Mesenteric fat pad (tissue), 1 donor: Measurements from ENCODE around the gene ADARB1. TPM values are rescaled to one million over a fixed set of nuclear protein-coding genes. Genes with fewer than 3 reads are reported as not detected.

Experiments used
- DNase-seq: peaks from one replicate; pipeline ENCODE4 v3.0.0-alpha.2; 2020; ENCODE audit warnings: low spot score
- total RNA-seq: library from RNA; stranded (reverse); fragmentation: NEBNext Ultra II Directional; extraction: Animal tissue kit (Norgen Biotek cat#: 25700); gene quantifications from one replicate; pipeline ENCODE4 v1.2.1, GENCODE V29; 2021
- donor health status: DM: yes; HTN: yes; CAD: no.

Gene ADARB1
- total RNA-seq, 1 donor from 2014 or later, result 39.6 TPM

- DNase-seq, result no peak
These were observed 17.4 kb downstream of the ADARB1 start for GRCh38 chr21:45091550-45092322.

GRCh38 chr21:45093035-45093532 is 18.7 kb downstream of the ADARB1 start:
- no peak for DNase-seq

DNA sequence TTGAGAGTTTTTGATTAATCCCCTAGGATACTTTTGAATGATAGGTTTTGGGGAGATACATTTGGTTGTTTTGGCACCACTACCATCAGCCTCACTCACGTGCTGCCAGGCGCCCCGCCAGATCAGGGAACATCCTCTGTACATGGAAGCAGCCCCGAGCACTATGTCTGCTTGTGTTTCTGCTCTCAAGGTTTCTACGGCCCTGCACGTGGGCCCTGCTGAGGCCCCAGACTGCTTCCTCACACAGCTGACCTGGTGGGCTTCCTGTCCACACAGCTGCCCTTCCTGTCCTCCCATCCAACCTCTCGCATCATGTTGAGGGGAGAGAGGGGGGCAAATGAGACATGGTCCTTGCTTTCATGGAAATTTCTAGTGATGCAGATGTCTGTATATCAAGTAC is 20.0 kb downstream of the ADARB1 start:
- DNase-seq, result no peak

GRCh38 chr21:45095505-45095904 is 21.1 kb downstream of the ADARB1 start:
- no peak for DNase-seq

- DNase-seq, result no peak
These were observed 21.8 kb downstream of the ADARB1 start for GRCh38 chr21:45096217-45096616.

DNA sequence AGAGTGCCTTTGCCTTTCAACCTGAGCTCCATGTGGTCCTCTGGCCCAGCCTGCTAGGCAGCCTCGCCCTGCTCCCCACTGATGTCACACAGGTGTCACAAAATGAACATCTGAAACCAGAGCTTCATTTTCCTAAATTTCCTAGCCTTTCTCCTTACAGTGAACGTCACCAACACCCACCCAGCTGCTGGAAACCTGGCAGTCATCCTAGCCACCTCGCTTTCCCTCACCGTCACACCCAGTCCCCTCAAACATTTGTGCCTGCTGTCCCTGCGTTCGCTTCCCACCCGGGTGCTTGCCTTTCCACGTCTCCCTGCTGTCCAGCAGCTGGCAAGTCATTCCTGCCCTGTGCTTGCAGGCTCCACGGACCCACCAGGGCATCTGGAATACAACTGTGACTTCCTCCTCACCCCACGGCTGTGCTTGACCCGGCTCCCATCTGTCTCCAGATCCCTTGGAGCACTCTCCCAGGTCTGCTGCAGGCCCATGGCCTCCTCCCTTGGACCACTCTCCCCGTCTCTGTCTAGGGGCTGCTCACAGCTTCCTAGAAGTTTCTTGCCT is 23.5 kb downstream of the ADARB1 start:
- no peak for DNase-seq

- no peak for DNase-seq
These were observed 24.5 kb downstream of the ADARB1 start for GRCh38 chr21:45098867-45099266.

- no peak for DNase-seq
These were observed 25.2 kb downstream of the ADARB1 start for GRCh38 chr21:45099571-45099970.

- no peak for DNase-seq
These were observed 26.5 kb downstream of the ADARB1 start for GRCh38 chr21:45100866-45101265.

DNA sequence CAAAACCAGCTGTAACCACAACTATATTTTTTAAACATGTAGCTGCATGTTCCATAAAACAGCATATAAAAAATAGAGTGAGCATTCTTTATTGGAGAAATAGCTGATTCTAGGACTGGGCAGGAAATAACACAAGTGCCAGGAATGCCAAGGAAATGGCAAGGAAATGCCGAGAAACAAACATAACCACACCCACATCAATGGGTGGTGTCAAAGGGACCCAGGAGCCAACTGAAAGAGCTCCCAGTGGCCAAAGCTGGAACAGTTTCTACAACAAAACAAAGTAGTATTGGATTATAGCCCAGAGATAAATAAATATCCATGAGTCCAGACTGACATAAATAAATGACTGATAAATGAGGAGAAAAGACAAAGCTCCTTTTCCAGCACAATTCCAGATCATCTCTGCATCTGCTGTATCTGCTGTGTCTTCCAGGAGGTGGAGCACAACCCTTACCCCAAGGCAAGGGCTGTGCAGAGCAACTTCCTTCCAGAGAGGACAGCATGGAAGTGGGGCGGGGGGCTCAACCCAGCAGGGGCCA is 28.1 kb downstream of the ADARB1 start:
- DNase-seq, result no peak

GRCh38 chr21:45103971-45104520 is 29.7 kb downstream of the ADARB1 start:
- no peak for DNase-seq

DNA sequence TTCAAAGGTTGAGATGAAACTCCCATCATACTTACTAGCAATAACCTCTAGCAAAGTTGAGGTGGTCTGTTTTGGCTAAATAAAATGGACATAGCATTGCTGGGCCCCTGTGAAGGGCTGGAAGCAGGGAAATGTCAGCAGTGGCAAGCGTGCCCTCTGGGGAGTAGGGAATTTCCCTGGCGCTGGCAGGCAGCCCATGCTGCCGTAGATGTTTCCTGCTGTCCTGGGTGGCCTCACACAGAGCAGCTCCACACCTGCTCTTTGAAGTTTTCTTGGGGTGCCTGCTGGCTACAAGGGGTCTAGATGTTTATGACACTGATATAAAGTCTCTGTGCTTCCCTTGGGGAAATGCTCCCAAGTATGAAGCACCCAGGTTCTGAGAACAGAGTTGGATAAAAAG is 30.2 kb downstream of the ADARB1 start:
- DNase-seq, result no peak

DNA sequence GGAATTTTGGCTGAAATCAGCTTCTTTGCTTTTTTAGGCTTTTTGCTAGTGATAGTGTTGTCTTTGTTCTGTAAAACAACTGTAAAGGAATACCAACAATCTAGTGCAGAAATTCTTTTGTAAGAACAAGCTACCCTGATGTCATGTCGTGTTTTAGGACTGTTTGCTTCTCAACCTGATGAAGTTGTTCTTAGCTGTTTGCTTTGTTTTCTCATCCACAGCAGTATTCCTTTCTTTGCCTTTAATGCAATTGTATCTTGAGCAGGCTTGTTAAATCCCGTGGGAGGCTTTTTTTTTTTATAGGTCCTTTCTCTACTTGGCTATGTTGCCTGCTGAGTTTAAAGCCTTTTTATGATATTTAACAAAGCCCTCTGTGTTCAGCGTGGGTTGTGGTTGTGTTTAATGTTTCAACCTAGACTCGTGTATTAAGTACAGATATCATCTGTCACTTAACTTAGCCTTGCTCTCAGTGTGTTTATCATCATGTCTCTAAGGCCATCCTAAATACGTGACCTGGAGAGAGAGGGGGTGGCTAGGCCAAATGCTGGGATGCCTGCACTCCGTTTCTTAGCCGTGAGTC is 31.6 kb downstream of the ADARB1 start:
- no peak for DNase-seq

DNA sequence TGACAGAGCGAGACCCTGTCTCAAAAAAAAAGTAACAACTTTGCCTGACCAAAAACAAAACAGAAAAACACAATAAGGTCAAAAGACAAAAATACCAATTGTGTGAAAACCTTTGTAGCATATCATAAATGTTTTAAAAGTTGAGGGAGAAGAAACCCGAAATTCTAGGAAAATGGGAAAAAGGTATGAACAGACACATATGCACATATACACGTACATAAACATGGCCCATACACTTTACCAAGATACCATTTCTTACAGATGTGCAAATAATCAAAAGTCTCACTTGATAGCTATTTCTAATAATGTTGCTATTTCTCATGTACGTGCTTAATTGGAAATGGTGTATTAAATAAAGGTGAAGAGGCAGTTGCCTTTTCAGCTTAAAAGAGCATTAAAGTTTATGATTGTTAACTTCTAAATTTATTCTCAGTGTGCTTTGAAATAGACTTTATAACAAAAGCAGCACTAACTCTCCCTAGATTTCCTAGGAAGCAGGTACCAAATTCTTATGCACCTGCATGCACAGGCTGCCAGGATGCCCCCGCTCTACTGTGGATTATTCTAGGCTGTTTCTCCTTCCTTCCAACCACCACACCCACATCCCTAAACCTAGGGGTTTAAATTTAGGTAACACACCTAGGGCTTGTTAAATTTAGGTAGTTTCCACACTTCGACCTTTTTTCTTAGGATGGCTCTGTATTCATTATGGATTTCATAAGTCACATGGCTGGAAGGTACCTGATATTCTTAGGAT is 33.8 kb downstream of the ADARB1 start:
- no peak for DNase-seq

GRCh38 chr21:45108808-45109781 is 34.7 kb downstream of the ADARB1 start:
- DNase-seq, result no peak

GRCh38 chr21:45109831-45110492 is 35.6 kb downstream of the ADARB1 start:
- no peak for DNase-seq

GRCh38 chr21:45110873-45111624 is 36.7 kb downstream of the ADARB1 start:
- DNase-seq, result no peak

GRCh38 chr21:45111703-45112102 is 37.3 kb downstream of the ADARB1 start:
- no peak for DNase-seq

DNA sequence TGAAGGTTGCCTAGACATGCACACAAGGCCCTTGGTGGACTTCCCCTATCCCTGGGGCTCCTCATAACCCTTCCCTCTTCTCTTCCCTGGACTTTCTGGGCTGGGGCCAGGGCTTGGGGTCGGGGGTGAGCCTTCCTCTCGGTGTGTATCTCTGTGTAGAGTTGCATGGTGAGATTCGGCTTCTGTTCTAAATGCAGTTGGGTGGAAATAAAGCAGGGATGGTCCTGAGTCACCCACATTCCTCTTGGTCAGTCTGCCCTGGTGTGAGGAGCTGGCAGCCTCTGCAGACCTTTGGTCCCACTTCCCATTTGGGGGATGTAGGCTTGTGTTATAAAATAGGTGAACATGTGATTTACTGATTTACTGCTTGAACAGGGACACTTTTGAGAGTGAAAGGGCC is 38.0 kb downstream of the ADARB1 start:
- no peak for DNase-seq
